Measurements from ENCODE around the gene BCAR3.

Gene BCAR3

GRCh38 chr1:93672477-93673162, 9.0 kb downstream of the BCAR3 start:
- no peak for DNase-seq (ENCODE audit: extremely low read depth, low read depth)
- TF ChIP-seq, protein P1, sequence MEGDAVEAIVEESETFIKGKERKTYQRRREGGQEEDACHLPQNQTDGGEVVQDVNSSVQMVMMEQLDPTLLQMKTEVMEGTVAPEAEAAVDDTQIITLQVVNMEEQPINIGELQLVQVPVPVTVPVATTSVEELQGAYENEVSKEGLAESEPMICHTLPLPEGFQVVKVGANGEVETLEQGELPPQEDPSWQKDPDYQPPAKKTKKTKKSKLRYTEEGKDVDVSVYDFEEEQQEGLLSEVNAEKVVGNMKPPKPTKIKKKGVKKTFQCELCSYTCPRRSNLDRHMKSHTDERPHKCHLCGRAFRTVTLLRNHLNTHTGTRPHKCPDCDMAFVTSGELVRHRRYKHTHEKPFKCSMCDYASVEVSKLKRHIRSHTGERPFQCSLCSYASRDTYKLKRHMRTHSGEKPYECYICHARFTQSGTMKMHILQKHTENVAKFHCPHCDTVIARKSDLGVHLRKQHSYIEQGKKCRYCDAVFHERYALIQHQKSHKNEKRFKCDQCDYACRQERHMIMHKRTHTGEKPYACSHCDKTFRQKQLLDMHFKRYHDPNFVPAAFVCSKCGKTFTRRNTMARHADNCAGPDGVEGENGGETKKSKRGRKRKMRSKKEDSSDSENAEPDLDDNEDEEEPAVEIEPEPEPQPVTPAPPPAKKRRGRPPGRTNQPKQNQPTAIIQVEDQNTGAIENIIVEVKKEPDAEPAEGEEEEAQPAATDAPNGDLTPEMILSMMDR (IDR thresholded peaks at IDR 0.05; ENCODE audit: low read depth, low read length, missing control alignments) = no peak
- H3K4me3 ChIP-seq (replicated peaks; ENCODE audit: low read depth, low read length) = no peak overlapping the region

- no peak for DNase-seq (ENCODE audit: extremely low read depth, low read depth)
Measured at GRCh38 chr1:93672069-93672468, 9.6 kb downstream of the BCAR3 start.

DNA sequence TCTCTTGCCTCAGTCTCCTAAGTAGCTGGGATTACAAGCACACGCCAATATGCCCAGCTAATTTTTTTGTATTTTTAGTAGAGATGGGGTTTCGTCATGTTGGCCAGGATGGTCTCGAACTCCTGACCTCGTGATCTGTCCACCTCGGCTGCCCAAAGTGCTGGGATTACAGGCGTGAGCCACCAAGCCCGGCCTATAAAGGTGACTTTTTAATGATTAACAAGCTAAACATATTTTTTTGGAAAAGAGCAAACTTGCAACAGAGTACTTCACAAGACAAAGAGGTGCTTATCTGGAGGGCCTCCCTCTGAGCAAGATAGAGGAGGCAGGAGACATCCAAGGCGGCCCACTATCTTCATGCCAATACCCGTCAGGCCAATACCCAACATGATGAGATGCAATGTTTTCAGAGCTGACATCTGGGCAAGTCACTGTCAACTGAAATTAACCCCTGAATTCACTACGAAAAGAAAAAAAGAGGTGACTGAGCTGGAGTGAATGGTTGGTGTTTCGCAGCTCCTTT, 10.5 kb downstream of the BCAR3 start:
- TF ChIP-seq, protein P1 (IDR thresholded peaks at IDR 0.05; ENCODE audit: low read depth, low read length, missing control alignments) = no peak
- H3K4me3 ChIP-seq (replicated peaks; ENCODE audit: low read depth, low read length) = no peak overlapping the region
- no peak for DNase-seq (ENCODE audit: extremely low read depth, low read depth)

More at GRCh38 chr1:93672069-93672468, 9.6 kb downstream of the BCAR3 start:
- H3K4me3 ChIP-seq (replicated peaks; ENCODE audit: low read depth, low read length) = no peak overlapping the region
- TF ChIP-seq, protein P1 (IDR thresholded peaks at IDR 0.05; ENCODE audit: low read depth, low read length, missing control alignments) = no peak

GRCh38 chr1:93670141-93670540, 11.5 kb downstream of the BCAR3 start:
- TF ChIP-seq, protein P1 (IDR thresholded peaks at IDR 0.05; ENCODE audit: low read depth, low read length, missing control alignments) = no peak
- no peak for DNase-seq (ENCODE audit: extremely low read depth, low read depth)
- H3K4me3 ChIP-seq (replicated peaks; ENCODE audit: low read depth, low read length) = no peak overlapping the region

DNA sequence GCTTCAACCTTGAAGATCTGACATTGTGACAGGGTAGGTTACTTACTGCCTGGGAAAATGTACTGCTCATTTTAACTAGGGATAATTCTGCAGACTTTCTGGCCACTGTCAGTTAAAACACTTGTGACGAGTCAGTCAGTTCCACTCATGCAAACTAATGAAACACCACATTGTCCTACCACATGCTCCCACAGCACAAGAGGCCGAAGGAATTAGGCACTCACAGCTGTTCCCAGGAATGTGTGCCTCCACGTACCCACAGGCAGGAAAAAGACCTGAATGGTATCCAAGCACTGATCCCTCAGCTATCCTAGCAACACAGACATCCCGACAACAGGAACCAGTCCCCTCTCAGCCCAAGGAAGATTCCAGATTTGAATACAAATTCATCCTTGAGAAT, 12.3 kb downstream of the BCAR3 start:
- TF ChIP-seq, protein P1 (IDR thresholded peaks at IDR 0.05; ENCODE audit: low read depth, low read length, missing control alignments) = no peak
- DNase-seq (ENCODE audit: extremely low read depth, low read depth) = no peak
- H3K4me3 ChIP-seq (replicated peaks; ENCODE audit: low read depth, low read length) = no peak overlapping the region

DNA sequence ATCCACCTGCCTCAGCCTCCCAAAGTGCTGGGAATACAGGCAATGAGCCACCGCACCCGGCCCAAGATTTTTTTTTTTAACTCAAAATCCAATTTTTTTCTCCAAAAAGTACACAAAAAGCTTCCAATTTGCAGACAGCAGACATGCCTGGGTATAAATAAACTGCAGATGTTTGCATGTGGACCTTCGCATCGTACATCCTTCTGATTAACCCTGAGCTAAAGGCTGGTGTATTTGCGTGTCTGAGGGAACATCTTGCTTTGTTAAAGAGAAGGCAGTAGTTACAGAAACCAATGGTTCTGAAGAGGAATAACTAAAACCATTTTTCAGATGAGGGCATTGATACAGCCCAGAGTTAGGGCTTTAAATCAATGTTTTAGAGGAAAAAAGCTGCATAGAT, 12.7 kb downstream of the BCAR3 start:
- H3K4me3 ChIP-seq (replicated peaks; ENCODE audit: low read depth, low read length) = no peak overlapping the region
- TF ChIP-seq, protein P1 (IDR thresholded peaks at IDR 0.05; ENCODE audit: low read depth, low read length, missing control alignments) = no peak
- no peak for DNase-seq (ENCODE audit: extremely low read depth, low read depth)
